Stimulated activated CD8-positive, alpha-beta memory T cell treated with anti-CD3 and anti-CD28 coated beads, Interleukin-12 subunit alpha, Interleukin-12 subunit beta, amount 100 ng/mL, for 24 hours (primary cell): ENCODE data around the gene PIPOX.

Experiments used
- DNase-seq: peaks from one replicate; pipeline ENCODE4 v3.0.0-alpha.2; 2020; ENCODE audit errors: extremely low read depth

The PIPOX gene

GRCh38 chr17:29019475-29020181 is 23.3 kb upstream of the PIPOX start:
- DNase-seq: no peak

- DNase-seq: no peak
Observed at GRCh38 chr17:29020576-29020975, 22.4 kb upstream of the PIPOX start.

- DNase-seq: no peak
Observed at GRCh38 chr17:29021226-29021625, 21.7 kb upstream of the PIPOX start.

DNA sequence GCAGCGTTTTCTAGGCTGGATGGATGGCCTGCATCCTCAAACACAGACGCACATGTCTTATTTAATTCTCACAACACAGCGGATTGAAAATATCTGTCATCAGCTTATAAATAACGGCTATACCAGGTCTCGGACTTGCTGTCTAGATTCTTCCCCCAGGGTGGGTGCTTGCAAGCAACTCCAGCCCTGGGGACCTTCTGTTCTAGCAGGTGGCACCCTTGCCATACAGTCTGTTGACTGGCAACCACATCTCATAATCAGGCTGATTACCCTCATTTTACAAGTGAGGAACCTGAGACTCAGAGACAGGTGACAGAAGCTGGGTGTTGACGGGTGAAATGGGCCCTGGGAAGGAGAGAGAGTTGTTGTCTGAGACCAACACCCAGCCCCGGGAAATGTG is 20.9 kb upstream of the PIPOX start:
- no peak for DNase-seq

GRCh38 chr17:29024316-29024952 is 18.5 kb upstream of the PIPOX start:
- DNase-seq: no peak

DNA sequence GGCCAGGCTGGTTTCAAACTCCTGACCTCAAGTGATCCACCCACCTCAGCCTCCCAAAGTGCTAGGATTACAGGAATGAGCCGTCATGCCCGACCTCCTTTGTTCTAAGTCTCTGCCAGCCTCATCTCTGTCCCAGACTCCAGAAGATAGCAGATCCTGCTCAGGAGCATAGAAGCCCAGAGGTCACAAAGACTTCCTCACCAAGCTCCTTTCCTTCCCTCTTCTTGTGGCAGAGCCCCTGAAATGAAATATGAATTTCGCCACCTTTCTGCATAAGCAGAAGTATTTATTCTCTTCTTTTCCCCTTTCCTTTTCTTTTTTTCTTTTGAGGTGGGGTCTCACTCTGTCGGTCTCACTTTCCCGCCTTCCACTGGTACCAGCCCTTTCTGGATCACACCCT is 11.5 kb upstream of the PIPOX start:
- DNase-seq: no peak

DNA sequence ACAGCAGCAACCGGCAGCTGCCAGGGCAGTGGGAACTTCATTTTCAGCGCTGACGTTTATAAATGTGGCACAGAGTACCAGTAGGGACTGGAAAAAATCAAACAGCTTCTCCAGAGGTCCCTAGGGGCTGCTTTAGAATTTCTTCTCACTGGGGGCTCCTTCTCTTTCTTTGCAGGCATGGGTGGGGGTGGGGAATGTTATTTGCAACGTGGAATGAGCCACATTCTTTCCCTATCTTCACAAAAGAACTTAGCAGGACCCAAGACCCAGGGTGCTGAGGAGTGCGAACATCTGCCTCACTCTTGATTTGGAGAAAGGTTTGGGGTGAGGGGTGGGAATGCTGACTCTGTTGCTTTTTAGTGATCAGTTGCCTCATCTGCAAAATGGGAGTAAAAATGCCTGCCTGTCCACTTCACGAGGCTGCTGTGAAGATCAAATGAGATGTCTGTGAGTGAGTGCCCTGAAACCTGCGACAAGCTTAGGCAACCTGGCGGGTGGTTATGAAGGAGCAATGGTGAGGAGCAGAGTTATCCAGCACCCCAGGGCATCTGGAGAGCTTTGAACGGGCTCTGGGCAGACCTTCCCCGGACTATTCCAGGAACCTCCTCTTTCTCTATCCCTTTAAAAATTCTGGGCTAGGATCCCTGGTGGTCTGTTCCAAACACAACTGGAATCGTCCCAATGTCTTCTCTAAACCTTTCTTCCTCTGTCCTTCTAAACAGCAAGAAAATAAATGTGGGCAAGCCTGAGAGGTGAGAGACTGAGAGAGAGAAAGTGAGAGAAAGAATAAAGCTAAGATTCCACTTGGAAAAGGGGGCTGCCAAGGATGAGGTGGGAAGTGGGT is 10.7 kb upstream of the PIPOX start:
- DNase-seq: no peak

DNA sequence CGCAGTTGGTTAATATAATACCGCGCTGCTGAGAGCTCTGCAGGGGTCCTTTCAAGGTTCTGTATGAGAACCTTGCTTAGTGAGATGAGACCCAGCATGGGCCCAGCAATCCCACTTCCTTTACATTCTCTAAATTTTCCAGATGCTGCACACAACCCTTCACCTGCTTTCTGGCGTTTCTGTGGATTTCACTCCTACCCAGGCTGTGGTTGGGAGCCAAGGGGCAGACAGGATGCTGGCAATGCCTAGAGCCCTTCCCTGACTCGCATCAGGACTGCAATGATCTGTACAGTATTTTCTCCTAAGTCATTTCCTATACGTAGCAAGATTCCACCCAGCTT is 10.1 kb upstream of the PIPOX start:
- no peak for DNase-seq

- no peak for DNase-seq
Observed at GRCh38 chr17:29034510-29034909, 8.4 kb upstream of the PIPOX start.

GRCh38 chr17:29036584-29036983 is 6.4 kb upstream of the PIPOX start:
- no peak for DNase-seq

GRCh38 chr17:29037739-29038084 is 5.2 kb upstream of the PIPOX start:
- no peak for DNase-seq

GRCh38 chr17:29038085-29038795 is 4.7 kb upstream of the PIPOX start:
- DNase-seq: no peak

DNA sequence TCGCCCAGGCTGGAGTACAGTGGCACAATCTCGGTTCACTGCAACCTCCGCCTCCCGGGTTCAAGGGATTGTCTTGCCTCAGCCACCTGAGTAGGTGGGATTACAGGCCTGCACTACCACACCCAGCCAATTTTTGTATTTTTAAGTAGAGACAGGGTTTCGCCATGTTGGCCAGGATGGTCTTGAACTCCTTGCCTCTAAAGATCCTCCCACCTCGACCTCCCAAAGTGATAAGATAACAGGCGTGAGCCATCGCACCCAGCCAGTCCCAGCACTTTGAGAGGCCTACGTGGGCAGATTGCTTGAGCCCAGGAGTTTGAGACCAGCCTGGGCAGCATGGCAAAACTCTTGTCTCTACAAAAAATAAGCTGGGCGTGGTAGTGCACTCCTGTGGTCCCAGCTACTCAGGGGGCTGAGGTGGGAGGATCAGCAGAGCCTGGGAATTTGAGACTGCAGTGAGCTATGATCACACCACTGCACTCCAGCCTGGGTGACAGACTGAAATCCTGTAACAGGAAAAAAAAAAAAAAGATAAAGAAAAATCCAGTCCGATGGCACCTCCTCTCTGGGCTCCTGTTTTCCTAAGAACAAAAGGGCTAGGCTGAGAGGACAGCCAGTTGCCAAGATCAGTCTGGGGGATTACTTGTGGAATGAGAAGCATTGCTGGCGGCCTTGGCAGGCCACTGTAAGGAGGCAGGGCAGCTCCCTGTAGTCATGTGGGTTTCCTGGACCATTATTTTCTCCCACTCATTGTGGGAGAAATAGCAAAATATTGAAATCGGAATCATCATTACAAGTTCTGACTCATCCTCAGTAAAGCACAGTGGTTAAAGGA is 3.0 kb upstream of the PIPOX start:
- no peak for DNase-seq

GRCh38 chr17:29041091-29041490 is 1.9 kb upstream of the PIPOX start:
- no peak for DNase-seq

DNA sequence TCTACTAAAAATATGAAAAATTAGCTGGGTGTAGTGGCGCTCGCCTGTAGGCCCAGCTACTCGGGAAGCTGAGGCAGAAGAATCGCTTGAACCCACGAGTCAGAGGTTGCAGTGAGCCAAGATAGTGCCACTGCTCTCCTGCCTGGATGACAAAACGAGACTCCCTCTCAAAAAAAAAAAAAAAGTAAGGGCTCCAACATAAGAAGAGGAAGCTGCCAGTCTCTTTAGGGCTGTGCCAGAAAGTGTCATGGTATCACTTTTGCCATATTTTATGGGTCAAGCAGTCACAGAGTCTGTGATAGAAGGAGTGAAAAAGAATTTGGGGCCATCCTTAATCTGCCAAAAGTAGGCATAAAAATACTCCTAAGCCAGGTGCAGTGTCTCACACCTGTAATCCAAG is 1.4 kb upstream of the PIPOX start:
- no peak for DNase-seq

DNA sequence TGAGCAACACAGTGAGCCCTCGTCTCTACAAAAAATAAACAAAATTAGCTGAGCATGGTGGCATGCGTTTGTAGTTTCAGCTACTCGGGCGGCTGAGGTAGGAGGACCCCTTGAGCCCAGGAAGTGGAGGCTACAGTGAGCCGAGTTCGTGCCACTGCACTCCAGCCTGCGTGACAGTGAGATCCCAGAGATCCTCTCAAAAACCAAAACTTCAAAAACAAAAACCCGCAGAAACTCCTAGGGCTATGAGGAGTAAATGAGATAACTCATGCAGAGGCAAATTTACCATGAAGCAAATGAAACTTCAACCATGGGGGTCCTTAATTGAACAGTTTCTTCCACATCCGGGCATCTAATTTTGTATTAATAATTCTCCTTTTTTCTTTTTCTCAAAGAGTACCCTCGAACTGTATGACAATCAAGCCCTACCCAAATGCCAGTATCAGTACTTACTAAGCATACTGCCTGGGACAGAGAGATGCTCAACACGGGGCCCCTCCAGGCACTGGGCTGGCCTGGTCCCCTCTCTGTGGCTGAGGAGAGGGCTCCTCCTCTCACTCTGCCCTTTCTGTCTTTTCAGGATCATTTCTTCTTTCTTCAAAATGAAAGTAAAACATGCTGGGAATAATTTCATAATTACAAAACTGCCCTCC is 789 bp upstream of the PIPOX start:
- no peak for DNase-seq

DNA sequence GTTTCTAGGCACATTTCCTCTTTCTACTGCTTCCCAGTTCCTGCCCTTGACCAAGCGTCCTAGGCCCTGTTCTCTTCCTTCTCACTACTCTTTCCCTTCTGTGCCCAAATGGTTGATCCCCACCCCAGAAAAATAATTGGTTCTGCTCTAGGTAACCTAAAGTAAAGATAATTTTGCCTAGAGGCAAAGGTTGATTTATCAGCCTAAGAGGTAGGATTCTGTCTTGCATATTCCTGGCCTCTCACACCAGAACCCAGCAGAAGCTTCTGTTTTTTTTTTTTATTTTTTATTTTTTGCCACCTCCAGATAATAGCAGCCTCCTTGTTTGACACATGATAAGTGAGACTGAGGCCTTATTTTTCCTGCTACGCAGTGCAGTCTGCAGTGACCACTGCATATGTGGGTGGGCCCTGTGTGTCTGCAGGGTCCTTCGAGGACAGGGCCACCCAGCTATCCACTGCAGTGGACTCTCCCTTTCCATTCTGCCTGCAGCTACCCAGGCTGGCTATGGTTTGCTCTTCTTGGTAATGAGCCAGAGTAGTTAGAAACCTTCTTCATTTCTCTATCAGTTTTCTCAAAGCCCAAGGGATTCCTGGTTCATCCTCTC is 701 bp downstream of the PIPOX start:
- DNase-seq: no peak

GRCh38 chr17:29045026-29045425 is 2.1 kb downstream of the PIPOX start:
- no peak for DNase-seq

GRCh38 chr17:29045734-29046472 is 3.0 kb downstream of the PIPOX start:
- DNase-seq: no peak

- DNase-seq: no peak
Observed at GRCh38 chr17:29046473-29046839, 3.5 kb downstream of the PIPOX start.
